ENCODE measurements around the gene WDR47. TPM values are rescaled to one million over a fixed set of nuclear protein-coding genes. Genes with fewer than 3 reads are reported as not detected.

The WDR47 gene
- total RNA-seq, 2 donors from 2014 or later, result 18.7 to 20.5 TPM

- Histone ChIP-seq H3K36me3 (no peaks in the 10 kb centered on the region), H3K27ac (peak overlapping the region in 1 of 2 donors; percentile 44), H3K27me3 (replicated peaks; ENCODE audit: insufficient read depth) (no peaks in the 10 kb centered on the region), H3K4me3 (no peak overlapping the region), H3K4me1 (ENCODE audit: control insufficient read depth in 1 of 2, low read depth in 2 of 2) (peaks cover 1 to 28% of the 10 kb centered on the region in 2 donors), H3K9me3 (no peaks in the 10 kb centered on the region)
- TF ChIP-seq CTCF (IDR thresholded peaks at IDR 0.05), result no peak
- ATAC-seq (ENCODE audit: insufficient number of reproducible peaks, low FRiP score, low read depth) (no peak), DNase-seq (ENCODE audit: low spot score) (no peak)
Measured at GRCh38 chr1:109084563-109085517, 42.9 kb upstream of the WDR47 start.

DNA sequence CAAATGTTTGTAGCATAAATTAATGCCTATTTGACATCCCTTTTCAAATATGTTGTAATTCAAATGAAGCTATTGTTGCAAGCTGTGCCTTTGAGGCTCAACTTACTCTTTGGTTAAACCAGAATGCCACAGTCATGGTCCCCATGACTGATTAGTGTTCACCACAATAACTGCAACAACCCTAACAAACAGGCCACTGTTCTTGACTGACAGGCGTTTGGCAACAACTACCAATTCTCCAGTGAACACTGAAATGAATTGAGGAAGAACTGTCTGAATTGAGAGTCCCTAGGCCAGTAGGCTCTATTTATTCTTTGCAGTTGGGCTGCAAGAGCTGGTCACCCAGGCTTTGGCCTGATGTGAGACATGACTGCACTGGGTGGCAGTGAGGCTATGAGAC, 42.0 kb upstream of the WDR47 start:
- Histone ChIP-seq H3K27me3 (replicated peaks; ENCODE audit: insufficient read depth) (no peaks in the 10 kb centered on the region), H3K4me1 (ENCODE audit: control insufficient read depth in 1 of 2, low read depth in 2 of 2) (peaks cover 0 to 22% of the 10 kb centered on the region in 2 donors), H3K27ac (peak overlapping the region; percentile 26 to 44), H3K36me3 (no peaks in the 10 kb centered on the region), H3K9me3 (no peaks in the 10 kb centered on the region), H3K4me3 (no peak overlapping the region)
- no peak for ATAC-seq (ENCODE audit: insufficient number of reproducible peaks, low FRiP score, low read depth)
- no peak for DNase-seq (ENCODE audit: low spot score)
- TF ChIP-seq CTCF (IDR thresholded peaks at IDR 0.05), result no peak

DNA sequence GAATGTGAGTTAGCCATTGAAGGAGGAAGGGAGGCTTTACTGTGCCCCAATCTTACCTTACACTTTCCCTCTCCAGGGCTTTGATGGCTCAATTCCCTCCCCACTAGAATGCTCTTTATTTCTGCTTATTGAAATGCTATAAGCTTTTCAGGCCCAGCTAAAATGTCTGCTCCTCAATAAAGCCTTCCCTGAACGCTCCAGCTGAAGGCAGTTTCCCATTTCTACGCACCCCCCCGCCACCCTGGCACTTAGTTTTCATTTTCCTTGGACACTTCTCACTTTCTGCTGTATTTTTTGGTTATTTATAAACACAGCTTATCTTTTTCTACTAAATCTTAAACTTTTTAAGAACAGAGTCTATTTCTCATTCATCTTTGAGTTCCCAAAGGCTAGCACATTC, 41.6 kb upstream of the WDR47 start:
- TF ChIP-seq CTCF (IDR thresholded peaks at IDR 0.05), result no peak

GRCh38 chr1:109080441-109081082, 38.7 kb upstream of the WDR47 start:
- Histone ChIP-seq H3K4me1 (ENCODE audit: control insufficient read depth in 1 of 2, low read depth in 2 of 2) (peaks cover 0 to 28% of the 10 kb centered on the region in 2 donors), H3K9me3 (no peaks in the 10 kb centered on the region), H3K36me3 (no peaks in the 10 kb centered on the region), H3K4me3 (no peak overlapping the region), H3K27ac (peak overlapping the region; percentile 63 to 74), H3K27me3 (replicated peaks; ENCODE audit: insufficient read depth) (no peaks in the 10 kb centered on the region)
- ATAC-seq (ENCODE audit: insufficient number of reproducible peaks, low FRiP score, low read depth) (no peak), DNase-seq (ENCODE audit: low spot score) (no peak)
- no peak for TF ChIP-seq CTCF (IDR thresholded peaks at IDR 0.05)

More for the DNA sequence above, 41.6 kb upstream of the WDR47 start:
- no peak for DNase-seq (ENCODE audit: low spot score)
- Histone ChIP-seq H3K27me3 (replicated peaks; ENCODE audit: insufficient read depth) (no peaks in the 10 kb centered on the region), H3K36me3 (no peaks in the 10 kb centered on the region), H3K4me3 (no peak overlapping the region), H3K9me3 (no peaks in the 10 kb centered on the region), H3K4me1 (ENCODE audit: control insufficient read depth in 1 of 2, low read depth in 2 of 2) (peaks cover 0 to 22% of the 10 kb centered on the region in 2 donors), H3K27ac (peak overlapping the region; percentile 26 to 44)
- ATAC-seq (ENCODE audit: insufficient number of reproducible peaks, low FRiP score, low read depth), result no peak

DNA sequence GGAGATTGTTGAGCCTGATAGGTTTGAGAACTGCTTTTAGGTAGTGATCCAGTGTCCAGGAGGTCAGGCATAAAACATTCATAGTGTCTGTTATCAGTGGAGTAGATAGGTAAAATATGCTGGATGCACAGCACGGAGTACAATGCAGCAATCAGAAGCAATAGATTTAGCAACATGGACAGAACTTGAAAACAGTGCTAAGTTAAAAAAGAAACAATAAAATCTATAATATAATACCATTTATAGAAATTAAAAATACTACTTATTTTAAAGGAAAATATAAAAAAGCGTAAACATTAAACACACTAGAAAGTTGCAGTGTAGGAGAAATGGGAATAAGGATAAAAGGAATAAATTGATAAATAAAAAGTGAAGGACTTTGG, 37.3 kb upstream of the WDR47 start:
- ATAC-seq (ENCODE audit: insufficient number of reproducible peaks, low FRiP score, low read depth), result no peak
- H3K27ac ChIP-seq, result peak overlapping the region; percentile 63 to 74

More for the DNA sequence above, 37.3 kb upstream of the WDR47 start:
- Histone ChIP-seq H3K36me3 (no peaks in the 10 kb centered on the region), H3K4me3 (no peak overlapping the region), H3K4me1 (ENCODE audit: control insufficient read depth in 1 of 2, low read depth in 2 of 2) (peaks cover 6 to 34% of the 10 kb centered on the region in 2 donors), H3K27me3 (replicated peaks; ENCODE audit: insufficient read depth) (no peaks in the 10 kb centered on the region), H3K9me3 (no peaks in the 10 kb centered on the region)
- no peak for TF ChIP-seq CTCF (IDR thresholded peaks at IDR 0.05)
- DNase-seq (ENCODE audit: low spot score), result no peak

All from thoracic aorta (tissue), 2 donors.